HG02571 (cell line): ENCODE data around the gene MAP4.
"Not testable (repeated sequence)": the region's sequence is repeated elsewhere in the genome, so short reads cannot be mapped to it uniquely, and the experiment has no call there.

Experiments used
- ATAC-seq: cut with Tn5 transposase; IDR thresholded peaks from one replicate; pipeline ENCODE4 v1.9.1; 2021; ENCODE audit warnings: mild to moderate bottlenecking, moderate library complexity; ENCODE audit not compliant: unreplicated experiment

MAP4 gene, protein sequence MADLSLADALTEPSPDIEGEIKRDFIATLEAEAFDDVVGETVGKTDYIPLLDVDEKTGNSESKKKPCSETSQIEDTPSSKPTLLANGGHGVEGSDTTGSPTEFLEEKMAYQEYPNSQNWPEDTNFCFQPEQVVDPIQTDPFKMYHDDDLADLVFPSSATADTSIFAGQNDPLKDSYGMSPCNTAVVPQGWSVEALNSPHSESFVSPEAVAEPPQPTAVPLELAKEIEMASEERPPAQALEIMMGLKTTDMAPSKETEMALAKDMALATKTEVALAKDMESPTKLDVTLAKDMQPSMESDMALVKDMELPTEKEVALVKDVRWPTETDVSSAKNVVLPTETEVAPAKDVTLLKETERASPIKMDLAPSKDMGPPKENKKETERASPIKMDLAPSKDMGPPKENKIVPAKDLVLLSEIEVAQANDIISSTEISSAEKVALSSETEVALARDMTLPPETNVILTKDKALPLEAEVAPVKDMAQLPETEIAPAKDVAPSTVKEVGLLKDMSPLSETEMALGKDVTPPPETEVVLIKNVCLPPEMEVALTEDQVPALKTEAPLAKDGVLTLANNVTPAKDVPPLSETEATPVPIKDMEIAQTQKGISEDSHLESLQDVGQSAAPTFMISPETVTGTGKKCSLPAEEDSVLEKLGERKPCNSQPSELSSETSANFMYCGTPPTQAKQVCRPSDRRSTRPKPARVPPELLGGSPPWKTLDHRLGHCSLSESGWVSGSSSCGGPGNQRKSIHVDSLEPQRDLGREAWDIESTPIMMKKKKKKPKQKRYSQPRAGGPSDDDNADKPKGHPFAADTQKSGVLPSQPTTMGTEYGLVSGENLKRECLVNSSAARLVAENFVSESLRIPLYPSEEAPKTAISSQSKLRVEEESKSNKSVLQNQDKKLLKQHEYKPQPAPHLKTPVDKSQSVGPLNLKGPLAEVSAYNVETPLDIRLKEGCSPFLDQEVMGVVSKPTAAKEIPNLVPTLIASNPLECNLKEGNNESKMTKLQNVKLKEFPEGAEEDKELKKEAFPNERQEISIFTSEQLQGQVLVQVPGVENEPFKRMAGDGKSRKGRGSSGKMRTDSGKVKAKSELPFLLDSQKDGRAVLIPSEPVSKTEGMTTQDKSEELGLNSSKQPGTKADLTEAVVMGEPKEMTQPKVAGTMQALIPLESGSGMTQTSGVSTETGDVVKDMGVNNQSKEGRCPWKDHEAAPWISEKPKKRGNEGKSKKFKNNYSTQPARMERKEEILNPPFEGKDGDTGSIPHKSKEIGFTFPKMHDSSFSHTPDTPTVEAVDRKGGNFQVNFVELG (N-terminal part only)

DNA sequence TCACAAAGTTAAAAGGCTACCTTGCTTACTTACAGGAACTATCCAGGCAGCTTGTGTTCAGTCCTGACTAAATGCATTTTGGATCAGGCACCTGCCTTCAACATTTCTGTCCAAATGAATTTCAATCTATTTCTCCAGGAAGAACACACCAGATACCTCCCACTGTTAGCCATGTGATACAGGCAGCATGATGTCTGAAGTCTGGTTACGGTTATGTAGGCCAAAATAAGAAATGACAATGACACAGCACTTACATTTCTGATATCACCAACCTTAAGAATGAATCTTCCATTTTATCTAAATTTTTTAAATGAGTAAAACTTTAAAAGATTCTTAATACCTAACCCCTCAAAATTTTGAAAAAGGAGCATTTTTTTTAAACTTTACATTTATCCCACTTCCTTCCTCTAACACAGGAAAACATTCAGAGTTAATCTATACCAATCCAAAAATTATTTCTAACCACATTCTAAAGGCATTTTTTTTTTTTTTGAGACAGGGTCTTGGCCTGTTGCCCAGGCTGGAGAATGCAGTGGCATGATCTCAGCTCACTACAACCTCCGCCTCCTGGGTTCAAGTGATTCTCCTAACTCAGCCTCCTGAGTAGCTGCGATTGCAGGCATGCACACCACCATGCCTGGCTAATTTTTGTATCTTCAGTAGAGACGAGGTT is at the start of gene MAP4:
Gene MAP4, minus strand, starts transcription at position 116 of the 673 bp plus-strand sequence. CDS start 17,556 bp downstream, outside the sequence.
- ATAC-seq, result no peak

DNA sequence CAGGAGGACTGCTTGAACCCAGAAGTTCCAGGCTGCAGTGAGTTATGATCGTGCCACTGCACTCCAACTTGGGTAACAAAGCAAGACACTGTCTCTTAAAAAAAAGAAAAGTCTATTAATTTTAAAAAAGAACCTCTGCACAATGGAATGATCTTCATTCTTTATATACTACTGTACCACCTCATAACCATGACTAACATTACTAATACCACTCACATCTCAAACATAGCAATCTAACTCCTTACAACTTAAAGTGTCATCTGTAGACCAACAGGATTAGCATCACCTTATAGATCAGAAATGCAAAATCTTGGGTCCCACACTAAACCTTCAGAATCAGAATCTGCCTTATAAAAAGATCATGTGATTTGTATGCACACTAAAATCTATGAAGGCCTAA is 48.8 kb upstream of the MAP4 start:
- no peak for ATAC-seq

DNA sequence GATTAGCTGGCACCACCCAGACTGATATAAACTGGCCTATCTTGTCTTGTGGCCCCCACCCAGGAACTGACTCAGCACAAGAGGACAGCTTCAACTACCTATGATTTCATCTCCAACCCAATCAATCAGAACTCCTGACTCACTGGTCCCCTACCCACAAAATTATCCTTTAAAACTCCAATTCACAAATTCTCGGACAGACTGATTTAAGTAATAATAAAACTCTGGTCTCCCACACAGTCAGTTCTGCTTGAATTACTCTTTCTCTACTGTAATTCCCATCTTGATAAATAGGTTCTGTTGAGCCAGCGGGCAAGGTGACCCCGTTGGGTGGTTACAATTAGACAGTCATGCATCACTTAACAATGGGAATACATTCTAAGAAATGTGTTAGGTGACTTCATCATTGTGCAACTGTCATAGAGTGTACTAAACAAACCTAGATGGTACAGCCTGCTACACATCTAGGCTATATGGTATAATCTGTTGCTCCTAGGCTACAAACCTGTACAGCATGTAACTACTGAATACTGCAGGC is 48.1 kb upstream of the MAP4 start:
- ATAC-seq, result no peak

DNA sequence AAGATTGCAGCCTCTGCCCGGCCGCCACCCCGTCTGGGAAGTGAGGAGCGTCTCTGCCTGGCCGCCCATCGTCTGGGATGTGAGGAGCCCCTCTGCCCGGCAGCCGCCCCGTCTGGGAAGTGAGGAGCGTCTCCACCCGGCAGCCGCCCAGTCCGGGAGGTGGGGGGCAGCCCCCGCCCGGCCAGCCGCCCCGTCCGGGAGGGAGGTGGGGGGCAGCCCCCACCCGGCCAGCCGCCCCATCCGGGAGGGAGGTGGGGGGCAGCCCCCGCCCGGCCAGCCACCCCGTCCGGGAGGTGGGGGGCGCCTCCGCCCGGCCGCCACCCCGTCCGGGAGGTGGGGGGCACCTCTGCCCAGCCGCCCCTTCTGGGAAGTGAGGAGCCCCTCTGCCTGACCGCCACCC is 45.4 kb upstream of the MAP4 start:
- not testable (repeated sequence) for ATAC-seq

DNA sequence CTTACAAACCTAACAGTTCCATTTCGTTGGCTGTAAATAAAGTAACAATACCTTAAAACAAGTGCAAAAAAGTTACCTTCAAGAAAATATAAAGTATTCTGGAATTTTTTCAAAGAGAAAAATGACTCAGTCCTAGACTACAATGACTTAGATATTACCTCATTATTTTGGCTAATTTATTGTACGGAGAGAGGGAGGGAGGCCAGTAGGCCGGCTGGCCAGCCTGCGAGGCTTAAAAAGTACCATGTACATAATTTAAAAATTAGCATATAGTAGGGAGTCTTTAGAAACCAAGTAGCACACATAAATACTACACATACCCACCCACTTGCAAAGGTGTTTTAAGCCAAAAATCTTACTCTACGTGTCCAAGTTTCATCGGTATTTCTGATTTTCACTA is 41.9 kb upstream of the MAP4 start:
- no peak for ATAC-seq

DNA sequence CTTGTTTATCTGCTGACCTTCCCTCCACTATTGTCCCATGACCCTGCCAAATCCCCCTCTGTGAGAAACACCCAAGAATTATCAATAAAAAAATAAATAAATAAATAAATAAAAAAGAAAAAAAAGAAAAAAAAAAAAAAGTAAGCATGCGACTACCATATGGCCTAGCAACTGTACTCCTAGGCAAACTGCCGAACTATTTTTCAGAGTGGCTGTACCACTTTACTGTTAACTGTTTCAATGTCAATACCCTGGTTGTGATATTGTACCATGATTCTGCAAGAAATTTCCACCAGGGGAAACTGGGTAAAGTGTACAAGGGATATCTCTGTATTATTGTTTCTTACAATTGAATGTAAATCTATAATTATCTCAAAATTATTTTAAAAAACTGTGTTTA is 41.3 kb upstream of the MAP4 start:
- no peak for ATAC-seq

DNA sequence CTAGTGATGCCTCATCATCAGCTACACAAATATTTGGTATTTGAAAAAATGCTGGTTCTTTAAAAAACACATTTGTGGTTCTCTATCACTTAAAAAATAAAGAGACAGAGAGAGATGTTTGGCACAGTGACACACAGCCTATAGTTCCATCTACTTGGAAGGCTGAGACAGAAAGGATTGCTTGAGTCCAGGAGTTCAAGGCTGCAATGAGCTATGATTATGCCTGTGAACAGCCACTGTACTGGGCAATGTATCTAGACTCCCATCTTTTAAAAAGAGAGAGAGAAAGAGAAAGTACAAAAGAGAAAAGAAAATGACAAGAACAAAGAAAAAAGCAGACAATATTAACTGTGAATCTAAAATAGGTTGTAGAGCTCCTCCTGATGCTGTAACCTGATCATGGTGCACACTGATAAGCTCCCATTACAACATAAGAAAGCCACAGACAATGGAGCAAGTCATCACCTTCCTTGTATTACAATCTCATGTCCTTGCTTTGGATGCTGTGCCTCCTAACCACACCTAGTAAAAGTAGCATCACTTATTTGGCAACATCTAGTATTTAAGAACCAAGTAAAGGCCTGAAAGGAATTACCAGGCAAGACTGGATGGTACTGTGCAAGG is 31.7 kb upstream of the MAP4 start:
- ATAC-seq, result no peak

DNA sequence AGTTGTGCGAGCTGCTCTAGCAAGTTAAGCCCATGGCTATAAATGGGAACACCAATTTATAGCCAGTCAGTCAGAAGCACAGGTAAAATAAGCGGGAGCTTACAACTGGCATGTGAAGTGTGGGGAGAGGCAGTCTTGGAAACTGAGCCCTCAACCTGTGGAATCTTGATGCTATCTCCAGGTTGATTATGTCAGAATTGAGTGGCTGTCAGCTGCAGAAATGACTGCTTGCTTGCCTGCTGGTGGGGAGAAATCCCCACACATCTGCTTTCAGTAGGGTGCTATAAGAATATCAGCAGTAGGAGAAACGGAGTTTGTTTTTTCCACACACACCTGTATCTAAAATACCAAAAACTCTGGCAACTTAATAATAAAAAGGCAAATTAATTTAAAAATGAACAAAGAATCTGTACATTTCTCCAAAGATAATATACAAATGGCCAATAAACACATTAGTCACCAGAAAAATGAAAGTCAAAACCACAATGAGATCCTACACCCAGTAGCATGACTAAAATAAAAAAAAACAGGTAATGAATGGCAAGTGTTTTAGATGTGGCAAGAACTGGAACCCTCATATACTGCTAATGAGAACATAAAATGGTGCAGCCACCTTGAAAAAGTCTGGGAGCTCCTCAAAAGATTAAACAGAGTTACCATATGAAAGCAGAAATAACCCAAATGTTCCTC is 26.0 kb upstream of the MAP4 start:
- ATAC-seq, result no peak

DNA sequence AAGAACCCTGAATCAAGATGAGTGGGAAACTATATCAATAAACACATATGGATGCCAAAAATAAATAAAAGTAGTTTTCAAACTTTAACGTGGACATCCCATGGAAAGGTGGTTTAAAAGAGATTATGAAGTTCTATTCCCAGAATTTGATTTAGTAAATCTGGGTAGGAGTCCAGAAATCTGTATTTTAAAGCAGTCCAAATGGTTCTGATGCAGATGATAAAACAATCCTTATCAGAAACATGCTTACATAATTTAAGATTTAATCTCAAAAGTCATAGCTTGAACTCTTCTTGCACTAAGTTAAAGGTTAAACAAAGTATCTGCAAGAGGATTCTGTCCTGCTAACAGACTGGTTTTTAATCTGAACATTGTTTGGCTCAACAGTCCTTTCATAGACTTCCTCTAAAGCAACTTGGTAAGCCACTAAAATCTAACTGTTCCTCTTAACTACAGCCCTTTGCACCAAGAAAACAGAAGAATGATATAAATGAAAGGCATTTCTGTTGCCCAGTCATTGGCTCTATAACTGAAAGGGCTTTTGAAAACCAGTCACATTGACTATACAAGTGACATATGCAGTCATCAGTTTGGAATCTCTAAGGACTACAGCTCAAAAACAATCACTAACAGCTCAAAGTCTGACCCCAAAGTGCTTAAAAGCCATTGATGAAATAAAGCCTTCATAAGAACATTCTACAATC is 23.4 kb upstream of the MAP4 start:
- ATAC-seq, result no peak

DNA sequence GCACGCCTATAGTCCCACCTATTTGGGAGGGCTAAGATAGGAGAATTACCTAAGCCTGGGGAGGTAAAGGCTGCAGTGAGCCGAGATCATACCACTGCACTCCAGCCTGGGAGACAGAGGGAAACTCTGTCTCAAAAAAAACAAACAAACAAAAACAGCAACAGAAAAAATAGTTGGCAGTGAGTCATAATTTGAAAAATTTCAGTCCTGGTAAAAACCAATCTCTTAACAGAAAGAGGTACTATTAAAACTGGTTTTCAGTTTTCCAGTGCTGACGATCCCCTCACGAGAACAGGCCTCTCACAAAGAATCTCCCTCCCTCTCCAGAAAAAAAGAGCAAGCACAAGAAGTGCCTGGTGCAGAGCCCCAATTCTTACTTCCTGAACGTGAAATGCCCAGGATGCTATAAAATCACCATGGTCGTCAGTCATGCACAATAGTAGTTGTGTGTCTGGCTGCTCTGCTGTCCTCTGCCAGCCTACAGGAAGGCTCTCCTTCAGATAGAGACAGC is 22.8 kb upstream of the MAP4 start:
- no peak for ATAC-seq

DNA sequence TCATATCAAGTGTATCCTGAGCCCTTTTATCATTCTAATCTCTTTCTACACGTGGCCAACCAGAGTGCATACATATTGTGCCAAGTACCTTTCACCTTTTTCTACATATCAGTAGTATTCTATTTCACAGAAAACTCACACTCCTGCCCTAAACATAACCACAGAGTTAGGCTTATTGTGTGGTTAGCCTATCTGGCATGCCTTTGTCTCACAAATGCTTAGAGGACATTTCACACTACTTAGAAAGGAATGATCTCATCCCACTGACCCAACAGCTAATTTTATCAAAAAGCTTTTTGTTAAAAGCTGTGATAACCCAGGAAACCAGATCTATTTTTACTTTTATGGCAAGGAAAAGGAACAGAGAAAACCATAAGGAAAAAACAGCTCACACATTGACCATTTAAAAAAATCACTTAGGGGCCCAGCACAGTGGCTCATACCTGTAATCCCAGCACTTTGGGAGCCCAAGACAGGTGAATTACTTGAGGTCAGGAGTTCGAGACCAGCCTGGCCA is 17.8 kb upstream of the MAP4 start:
- no peak for ATAC-seq

DNA sequence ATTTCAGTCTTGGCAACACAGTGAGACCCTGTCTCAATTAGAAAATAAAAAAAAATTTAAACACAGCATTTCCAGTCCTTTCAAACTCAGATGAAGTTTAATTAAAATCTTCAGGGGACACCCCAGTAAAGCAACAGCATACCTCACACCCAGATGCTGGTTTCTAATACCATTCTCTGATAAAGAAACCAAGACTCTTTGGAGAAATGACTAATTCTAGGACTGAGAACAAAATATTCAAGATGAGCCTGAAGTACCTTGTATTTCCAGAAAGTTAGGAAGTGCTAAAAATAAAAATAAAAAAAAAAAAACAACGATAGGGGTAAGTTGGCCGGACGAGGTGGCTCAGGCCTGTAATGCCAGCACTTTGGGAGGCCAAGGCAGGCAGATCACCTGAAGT is 14.0 kb upstream of the MAP4 start:
- ATAC-seq, result no peak

DNA sequence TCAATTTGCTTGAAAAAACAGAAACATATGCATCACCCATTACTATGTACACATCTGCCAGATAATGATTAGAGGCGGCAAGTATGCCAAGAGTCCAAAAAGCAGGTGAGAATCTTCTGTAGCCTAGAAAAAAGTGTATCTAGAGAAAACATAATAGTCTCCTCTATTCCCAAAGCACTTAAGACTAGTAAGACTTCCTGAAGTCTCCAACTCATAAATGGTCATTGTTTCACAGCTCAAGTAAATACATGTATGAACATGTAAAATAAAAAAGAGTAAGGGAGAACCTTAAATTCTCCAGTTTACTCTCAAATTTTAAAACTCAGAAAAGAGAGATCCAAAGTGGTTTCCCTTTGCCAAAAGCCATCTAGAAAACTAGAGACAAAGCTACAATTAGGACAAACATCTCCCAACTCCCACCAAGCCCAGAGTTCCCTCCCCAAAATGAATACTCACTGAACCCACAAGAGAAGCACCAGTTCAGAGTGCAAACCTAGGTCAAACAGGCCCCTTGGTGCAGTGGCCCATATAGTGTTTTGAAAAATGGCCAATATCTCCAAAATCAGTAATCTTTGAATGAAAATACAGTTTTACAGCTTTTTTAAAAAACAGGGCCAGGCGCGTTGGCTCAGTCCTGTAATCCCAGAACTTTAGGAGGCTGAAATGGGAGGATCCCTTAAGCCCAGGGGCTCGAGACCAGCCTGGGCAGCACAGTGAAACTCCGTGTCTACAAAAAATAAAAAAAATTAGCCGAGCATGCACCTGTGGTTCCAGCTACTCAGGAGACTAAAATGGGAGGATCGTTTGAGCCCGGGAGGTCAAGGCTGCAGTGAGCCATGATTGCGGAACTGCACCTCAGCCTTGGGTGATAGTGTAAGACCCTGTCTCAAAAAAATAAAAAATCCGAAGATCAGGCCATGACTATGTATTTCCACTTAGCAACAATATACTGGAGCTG is 11.0 kb upstream of the MAP4 start:
- no peak for ATAC-seq

DNA sequence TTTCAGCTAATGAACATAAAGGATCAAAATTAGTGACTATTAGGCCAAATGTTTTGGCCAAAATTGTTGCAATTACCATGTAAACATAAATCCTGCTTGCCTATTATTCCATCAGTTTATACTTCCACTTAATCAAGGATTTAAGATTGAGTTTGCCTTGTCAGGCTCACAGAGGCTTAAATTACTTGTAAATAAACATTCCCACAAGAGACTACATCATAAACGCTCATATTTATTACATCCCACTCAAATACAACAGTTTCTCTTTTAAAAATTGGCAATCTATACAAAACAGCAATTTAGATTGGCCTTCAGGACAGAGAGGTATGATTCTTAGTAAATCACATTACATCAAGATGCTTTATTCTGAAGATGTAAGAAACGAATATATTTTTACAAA is 9.9 kb upstream of the MAP4 start:
- no peak for ATAC-seq

DNA sequence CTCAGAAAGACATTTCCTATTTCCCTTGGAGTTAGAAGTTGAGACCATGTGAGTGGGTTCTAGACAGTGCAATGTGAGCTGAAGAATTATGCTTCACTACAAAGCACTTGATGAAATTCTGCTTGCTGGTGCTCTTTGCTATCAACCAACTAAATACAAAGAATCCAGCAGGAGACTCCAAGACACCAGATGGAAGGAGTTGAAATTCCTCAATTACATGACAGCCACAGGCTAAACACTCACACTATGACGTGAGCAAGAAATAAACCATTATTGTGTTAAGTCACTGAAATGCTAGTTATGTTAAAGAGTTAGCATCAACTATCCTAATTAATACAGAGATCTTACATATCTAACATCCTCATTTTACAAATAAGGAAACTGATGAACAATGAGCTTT is 8.2 kb upstream of the MAP4 start:
- ATAC-seq, result no peak

DNA sequence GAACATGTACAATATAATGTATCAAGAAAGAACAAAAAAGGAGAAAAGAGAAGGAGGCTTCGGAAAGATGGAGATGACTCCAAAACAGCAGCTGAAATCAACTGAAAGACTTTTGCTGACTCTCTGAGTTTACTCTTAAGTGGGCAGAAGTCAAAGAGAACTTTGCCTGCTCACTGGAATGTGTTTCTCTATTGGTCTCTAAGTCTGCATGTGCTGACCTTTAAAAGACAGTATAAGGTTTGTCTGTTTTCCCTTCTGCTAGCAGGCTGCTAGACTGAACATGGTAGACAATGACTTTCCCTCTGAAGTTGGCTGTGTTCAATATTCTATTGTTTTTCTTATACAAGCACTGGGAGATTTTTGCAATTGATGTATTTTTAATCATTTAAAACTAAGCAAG is 7.2 kb upstream of the MAP4 start:
- ATAC-seq, result no peak

DNA sequence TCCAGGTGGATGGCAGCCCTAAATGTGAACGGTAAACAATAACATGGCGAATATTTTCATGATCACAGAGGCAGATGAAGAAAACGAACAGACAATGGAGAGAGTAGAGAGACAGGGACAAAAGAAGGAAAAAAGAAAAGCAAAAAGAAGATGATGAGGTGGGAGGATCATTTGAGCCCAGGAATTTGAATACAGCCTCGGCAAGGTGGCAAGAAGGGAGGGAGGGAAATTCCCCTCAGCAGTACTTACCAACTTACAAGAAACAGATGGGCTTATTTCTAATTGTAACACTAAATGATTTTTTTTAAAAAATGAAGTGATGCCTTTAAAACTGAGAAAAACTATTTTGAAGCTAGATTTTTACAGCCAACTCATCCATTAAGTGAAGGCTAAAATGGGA is 6.0 kb upstream of the MAP4 start:
- no peak for ATAC-seq
